Activated CD4-positive, alpha-beta T cell treated with anti-CD3 and anti-CD28 coated beads, Interleukin-10, Interleukin-2, amounts not matched to agents 100 ng/mL and 50 ng/mL, durations not matched to agents 16 hours and 8 hours (primary cell): ENCODE data around the gene NUBPL.

Source experiments
- DNase-seq: peaks from one replicate; pipeline ENCODE4 v3.0.0-alpha.2; 2020

NUBPL gene

GRCh38 chr14:31561155-31561846, at the start of gene NUBPL:
TSS of gene NUBPL (plus strand) at chr14:31561404. CDS start at chr14:31561440, 36 bp downstream.
- DNase-seq: peak; percentile 96

- DNase-seq: no peak
Observed at GRCh38 chr14:31527087-31527486, 34.1 kb upstream of the NUBPL start.

- DNase-seq: no peak
Observed at GRCh38 chr14:31527546-31527945, 33.7 kb upstream of the NUBPL start.

GRCh38 chr14:31529053-31529452, 32.2 kb upstream of the NUBPL start:
- DNase-seq: no peak

- no peak for DNase-seq
Observed at GRCh38 chr14:31530136-31530535, 31.1 kb upstream of the NUBPL start.

GRCh38 chr14:31536201-31536960, 24.8 kb upstream of the NUBPL start:
- DNase-seq: no peak

GRCh38 chr14:31541702-31542101, 19.5 kb upstream of the NUBPL start:
- no peak for DNase-seq

GRCh38 chr14:31543969-31544799, 17.0 kb upstream of the NUBPL start:
- DNase-seq: no peak

GRCh38 chr14:31544816-31545215, 16.4 kb upstream of the NUBPL start:
- no peak for DNase-seq

- no peak for DNase-seq
Observed at GRCh38 chr14:31545328-31545727, 15.9 kb upstream of the NUBPL start.

GRCh38 chr14:31549817-31550216, 11.4 kb upstream of the NUBPL start:
- no peak for DNase-seq

GRCh38 chr14:31550589-31550988, 10.6 kb upstream of the NUBPL start:
- DNase-seq: no peak

- DNase-seq: no peak
Observed at GRCh38 chr14:31556191-31556590, 5.0 kb upstream of the NUBPL start.

- DNase-seq: no peak
Observed at GRCh38 chr14:31559939-31560338, 1.3 kb upstream of the NUBPL start.

- DNase-seq: no peak
Observed at GRCh38 chr14:31560759-31561154, 447 bp upstream of the NUBPL start.

- DNase-seq: no peak
Observed at GRCh38 chr14:31564194-31564593, 3.0 kb downstream of the NUBPL start.

GRCh38 chr14:31566456-31566855, 5.3 kb downstream of the NUBPL start:
- no peak for DNase-seq

GRCh38 chr14:31567655-31568054, 6.5 kb downstream of the NUBPL start:
- DNase-seq: no peak

GRCh38 chr14:31568161-31568560, 7.0 kb downstream of the NUBPL start:
- DNase-seq: no peak

- DNase-seq: peak; percentile 39
Observed at GRCh38 chr14:31568671-31569070, 7.5 kb downstream of the NUBPL start.

- DNase-seq: no peak
Observed at GRCh38 chr14:31572955-31573354, 11.8 kb downstream of the NUBPL start.

- DNase-seq: no peak
Observed at GRCh38 chr14:31576949-31577348, 15.7 kb downstream of the NUBPL start.

- DNase-seq: no peak
Observed at GRCh38 chr14:31578266-31578665, 17.1 kb downstream of the NUBPL start.
